Osteocyte (in vitro differentiated cells): ENCODE results near the gene ZFP57. TPM values are rescaled to one million over a fixed set of nuclear protein-coding genes. Genes with fewer than 3 reads are reported as not detected.
A peak's percentile ranks its signal among the peaks of the same experiment; 100 is the strongest.

ENCODE experiments used
- DNase-seq: peaks from one replicate; pipeline ENCODE4 v3.0.0; 2021; ENCODE audit warnings: mixed read lengths; ENCODE audit not compliant: unreplicated experiment; ENCODE audit errors: extremely low spot score
- H3K27ac Mint-ChIP-seq: one replicate; pipeline ENCODE4 v1.8.0; 2021; ENCODE audit warnings: mild to moderate bottlenecking, mixed read lengths; ENCODE audit not compliant: unreplicated experiment
- H3K27me3 Mint-ChIP-seq: one replicate; pipeline ENCODE4 v1.8.0; 2021; ENCODE audit warnings: mixed read lengths; ENCODE audit not compliant: unreplicated experiment
- H3K36me3 Mint-ChIP-seq: one replicate; pipeline ENCODE4 v1.8.0; 2021; ENCODE audit warnings: mixed read lengths; ENCODE audit not compliant: unreplicated experiment
- H3K4me1 Mint-ChIP-seq: one replicate; pipeline ENCODE4 v1.8.0; 2021; ENCODE audit warnings: mixed read lengths; ENCODE audit not compliant: unreplicated experiment
- H3K4me3 Mint-ChIP-seq: one replicate; pipeline ENCODE4 v1.8.0; 2021; ENCODE audit warnings: mild to moderate bottlenecking, moderate library complexity, mixed read lengths; ENCODE audit not compliant: unreplicated experiment
- H3K9me3 Mint-ChIP-seq: one replicate; pipeline ENCODE4 v1.8.0; 2021; ENCODE audit warnings: mixed read lengths; ENCODE audit not compliant: unreplicated experiment
- CTCF ChIP-seq: fragments of 200-600 bp; sonication (generic); IDR thresholded peaks from 2 replicates; pipeline ENCODE4 v1.5.0; 2021; ENCODE audit warnings: antibody characterized with exemption, mild to moderate bottlenecking, moderate library complexity
- total RNA-seq: library from RNA; stranded (reverse); gene quantifications from 2 replicates; pipeline ENCODE4 v1.2.1, GENCODE V29; 2021

ZFP57 gene
- total RNA-seq, 1 donor from 2014 or later, result not detected

- Mint-ChIP-seq H3K27me3 (no peaks in the 10 kb centered on the region), H3K4me3 (peak overlapping the region; percentile 90), H3K27ac (peak overlapping the region; percentile 87), H3K4me1 (peaks cover 74% of the 10 kb centered on the region), H3K36me3 (peaks cover 6% of the 10 kb centered on the region), H3K9me3 (no peaks in the 10 kb centered on the region)
- peak; percentile 83 for TF ChIP-seq CTCF
- DNase-seq, result peak; percentile 92
Observed at GRCh38 chr6:29628419-29629281, 52.3 kb downstream of the ZFP57 start.

- peak overlapping the region; percentile 87 for H3K27ac Mint-ChIP-seq
- TF ChIP-seq CTCF, result no peak
- H3K9me3 Mint-ChIP-seq, result no peaks in the 10 kb centered on the region
- DNase-seq, result peak; percentile 88
- peaks cover 12% of the 10 kb centered on the region for H3K36me3 Mint-ChIP-seq
- H3K4me3 Mint-ChIP-seq, result peak overlapping the region; percentile 90
- H3K4me1 Mint-ChIP-seq, result peaks cover 70% of the 10 kb centered on the region
- H3K27me3 Mint-ChIP-seq, result no peaks in the 10 kb centered on the region
Observed at GRCh38 chr6:29627755-29628418, 53.1 kb downstream of the ZFP57 start.

GRCh38 chr6:29626948-29627754 is 53.8 kb downstream of the ZFP57 start:
- H3K9me3 Mint-ChIP-seq, result no peaks in the 10 kb centered on the region
- H3K4me3 Mint-ChIP-seq, result peak overlapping the region; percentile 90
- peak overlapping the region; percentile 43 for H3K27ac Mint-ChIP-seq
- peaks cover 17% of the 10 kb centered on the region for H3K36me3 Mint-ChIP-seq
- no peak for DNase-seq
- H3K27me3 Mint-ChIP-seq, result no peaks in the 10 kb centered on the region
- peaks cover 69% of the 10 kb centered on the region for H3K4me1 Mint-ChIP-seq
- TF ChIP-seq CTCF, result no peak

GRCh38 chr6:29625337-29625930 is 55.5 kb downstream of the ZFP57 start:
- H3K27ac Mint-ChIP-seq, result peak overlapping the region; percentile 47
- peak overlapping the region; percentile 9 for H3K4me3 Mint-ChIP-seq
- H3K27me3 Mint-ChIP-seq, result no peaks in the 10 kb centered on the region
- peaks cover 34% of the 10 kb centered on the region for H3K36me3 Mint-ChIP-seq
- H3K4me1 Mint-ChIP-seq, result peaks cover 51% of the 10 kb centered on the region
- no peaks in the 10 kb centered on the region for H3K9me3 Mint-ChIP-seq
- TF ChIP-seq CTCF, result no peak
- no peak for DNase-seq
